ENCODE measurements around the gene PLXNC1.

The PLXNC1 gene

GRCh38 chr12:94225506-94225905 lies 77.1 kb downstream of the PLXNC1 start:
- Mint-ChIP-seq H3K9me3 (no peaks in the 10 kb centered on the region), H3K4me3 (no peak overlapping the region), H3K27ac (no peak overlapping the region), H3K27me3 (ENCODE audit: low read depth) (no peaks in the 10 kb centered on the region), H3K4me1 (no peaks in the 10 kb centered on the region), H3K36me3 (ENCODE audit: low read depth) (peaks cover 11% of the 10 kb centered on the region)
- TF ChIP-seq, protein P1, sequence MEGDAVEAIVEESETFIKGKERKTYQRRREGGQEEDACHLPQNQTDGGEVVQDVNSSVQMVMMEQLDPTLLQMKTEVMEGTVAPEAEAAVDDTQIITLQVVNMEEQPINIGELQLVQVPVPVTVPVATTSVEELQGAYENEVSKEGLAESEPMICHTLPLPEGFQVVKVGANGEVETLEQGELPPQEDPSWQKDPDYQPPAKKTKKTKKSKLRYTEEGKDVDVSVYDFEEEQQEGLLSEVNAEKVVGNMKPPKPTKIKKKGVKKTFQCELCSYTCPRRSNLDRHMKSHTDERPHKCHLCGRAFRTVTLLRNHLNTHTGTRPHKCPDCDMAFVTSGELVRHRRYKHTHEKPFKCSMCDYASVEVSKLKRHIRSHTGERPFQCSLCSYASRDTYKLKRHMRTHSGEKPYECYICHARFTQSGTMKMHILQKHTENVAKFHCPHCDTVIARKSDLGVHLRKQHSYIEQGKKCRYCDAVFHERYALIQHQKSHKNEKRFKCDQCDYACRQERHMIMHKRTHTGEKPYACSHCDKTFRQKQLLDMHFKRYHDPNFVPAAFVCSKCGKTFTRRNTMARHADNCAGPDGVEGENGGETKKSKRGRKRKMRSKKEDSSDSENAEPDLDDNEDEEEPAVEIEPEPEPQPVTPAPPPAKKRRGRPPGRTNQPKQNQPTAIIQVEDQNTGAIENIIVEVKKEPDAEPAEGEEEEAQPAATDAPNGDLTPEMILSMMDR (IDR thresholded peaks at IDR 0.05; ENCODE audit: unreplicated experiment in 3 of 3): no peak

DNA sequence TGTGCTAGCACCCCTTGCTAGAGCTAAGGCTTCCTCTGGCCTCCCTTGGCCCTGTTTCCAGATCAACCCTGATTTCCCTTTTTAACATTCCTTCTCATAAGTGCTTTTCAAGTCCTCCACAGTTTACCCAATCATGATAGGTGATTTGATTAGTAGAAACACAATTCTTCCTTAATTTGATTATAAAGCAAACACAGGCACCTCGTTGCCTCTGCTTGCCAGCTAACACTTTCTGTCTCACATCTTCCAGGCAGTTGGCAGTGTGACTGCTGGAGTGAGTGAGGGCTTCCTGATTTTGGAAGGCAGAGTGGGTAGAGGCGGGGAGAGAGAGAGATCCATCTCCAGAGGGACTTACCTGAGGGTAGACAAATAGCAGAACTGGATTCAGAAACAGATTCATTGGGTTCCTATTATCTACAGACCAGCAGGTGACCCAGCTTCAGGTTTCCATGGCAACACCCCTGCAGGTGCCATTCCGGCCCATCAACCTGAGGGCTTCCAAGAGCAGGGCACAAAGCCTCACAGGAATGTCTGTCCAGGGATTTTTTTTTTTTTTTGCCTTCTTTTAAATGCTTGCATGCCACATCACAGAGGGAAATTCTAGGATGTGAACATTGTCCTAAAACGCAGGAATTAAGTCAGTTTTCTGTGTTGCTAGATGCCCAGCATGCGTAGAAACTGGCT lies 77.7 kb downstream of the PLXNC1 start:
- Mint-ChIP-seq H3K4me1 (no peaks in the 10 kb centered on the region), H3K36me3 (ENCODE audit: low read depth) (peaks cover 11% of the 10 kb centered on the region), H3K4me3 (no peak overlapping the region), H3K27me3 (ENCODE audit: low read depth) (no peaks in the 10 kb centered on the region), H3K9me3 (no peaks in the 10 kb centered on the region), H3K27ac (no peak overlapping the region)
- TF ChIP-seq, protein P1 (IDR thresholded peaks at IDR 0.05; ENCODE audit: unreplicated experiment in 3 of 3): no peak

GRCh38 chr12:94227066-94227465 lies 78.7 kb downstream of the PLXNC1 start:
- Mint-ChIP-seq H3K9me3 (no peaks in the 10 kb centered on the region), H3K27ac (no peak overlapping the region), H3K27me3 (ENCODE audit: low read depth) (no peaks in the 10 kb centered on the region), H3K4me1 (no peaks in the 10 kb centered on the region), H3K36me3 (ENCODE audit: low read depth) (peaks cover 11% of the 10 kb centered on the region), H3K4me3 (no peak overlapping the region)
- TF ChIP-seq, protein P1 (IDR thresholded peaks at IDR 0.05; ENCODE audit: unreplicated experiment in 3 of 3): no peak

- no peaks in the 10 kb centered on the region for H3K4me1 Mint-ChIP-seq
- no peak overlapping the region for H3K4me3 Mint-ChIP-seq
- no peaks in the 10 kb centered on the region for H3K9me3 Mint-ChIP-seq
- no peaks in the 10 kb centered on the region for H3K27me3 Mint-ChIP-seq (ENCODE audit: low read depth)
- TF ChIP-seq, protein P1 (IDR thresholded peaks at IDR 0.05; ENCODE audit: unreplicated experiment in 3 of 3): no peak
- H3K36me3 Mint-ChIP-seq (ENCODE audit: low read depth): peaks cover 11% of the 10 kb centered on the region
- H3K27ac Mint-ChIP-seq: no peak overlapping the region
Observed at GRCh38 chr12:94228488-94228907, 80.1 kb downstream of the PLXNC1 start.

DNA sequence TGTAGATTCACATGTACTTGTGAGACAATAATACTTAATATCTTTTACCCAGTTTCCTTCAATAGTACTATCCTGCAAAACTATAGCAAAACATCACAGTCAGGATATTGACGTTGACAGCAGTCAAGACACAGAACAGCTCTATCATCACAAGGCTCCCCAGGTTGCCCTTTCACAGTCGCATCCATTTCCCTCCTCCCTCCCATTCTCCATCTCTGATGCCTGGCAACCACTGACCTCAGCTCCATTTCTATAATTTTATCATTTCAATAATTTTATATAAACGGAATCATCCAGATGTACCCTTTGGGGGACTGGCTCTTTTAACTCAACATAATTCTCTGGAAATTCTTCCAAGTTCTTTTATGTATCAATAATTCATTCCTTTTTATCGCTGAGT lies 81.5 kb downstream of the PLXNC1 start:
- Mint-ChIP-seq H3K27me3 (ENCODE audit: low read depth) (no peaks in the 10 kb centered on the region), H3K9me3 (no peaks in the 10 kb centered on the region), H3K4me3 (no peak overlapping the region), H3K4me1 (no peaks in the 10 kb centered on the region), H3K36me3 (ENCODE audit: low read depth) (peaks cover 11% of the 10 kb centered on the region), H3K27ac (no peak overlapping the region)
- TF ChIP-seq, protein P1 (IDR thresholded peaks at IDR 0.05; ENCODE audit: unreplicated experiment in 3 of 3): no peak

DNA sequence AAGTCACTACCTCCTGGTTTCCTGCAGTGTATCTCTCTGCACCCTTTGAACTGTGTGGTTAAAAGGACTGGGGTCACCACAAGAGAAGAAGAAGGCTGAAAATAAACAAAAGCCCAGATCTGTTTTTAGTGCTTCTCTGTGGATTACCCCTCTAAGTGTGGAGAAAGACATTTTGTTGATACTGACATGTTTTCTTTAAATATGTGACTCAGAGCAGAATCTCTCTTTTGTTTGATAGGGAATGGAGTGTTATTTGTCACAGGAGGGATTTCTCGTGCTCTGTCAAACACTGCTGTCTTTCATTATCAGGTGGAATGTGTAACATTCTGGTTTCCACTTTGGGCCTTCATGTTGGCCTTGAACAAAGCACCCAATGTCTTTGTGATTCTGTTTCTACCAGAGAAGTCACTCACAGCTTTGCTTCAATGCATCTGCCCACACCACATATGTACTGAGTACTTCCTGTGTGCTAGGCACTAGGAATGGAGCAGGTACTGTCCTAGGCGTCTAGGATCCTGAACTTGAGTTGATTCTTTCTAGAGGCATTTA lies 82.1 kb downstream of the PLXNC1 start:
- Mint-ChIP-seq H3K4me1 (no peaks in the 10 kb centered on the region), H3K36me3 (ENCODE audit: low read depth) (peaks cover 11% of the 10 kb centered on the region), H3K4me3 (no peak overlapping the region), H3K27me3 (ENCODE audit: low read depth) (no peaks in the 10 kb centered on the region), H3K27ac (no peak overlapping the region), H3K9me3 (no peaks in the 10 kb centered on the region)
- TF ChIP-seq, protein P1 (IDR thresholded peaks at IDR 0.05; ENCODE audit: unreplicated experiment in 3 of 3): no peak

All from nephron (organoid).